Measurements from ENCODE around the gene CELA1.
"Not testable (repeated sequence)": the region's sequence is repeated elsewhere in the genome, so short reads cannot be mapped to it uniquely, and the experiment has no call there.

CELA1 gene

GRCh38 chr12:51307655-51308593 is 38.6 kb downstream of the CELA1 start:
- peaks cover 11% of the 10 kb centered on the region for H3K27me3 Mint-ChIP-seq (ENCODE audit: low read depth, poor library complexity)
- no peak for DNase-seq
- no peak overlapping the region for H3K27ac Mint-ChIP-seq
- no peaks in the 10 kb centered on the region for H3K9me3 Mint-ChIP-seq
- no peak overlapping the region for H3K4me3 Mint-ChIP-seq
- peaks cover 14% of the 10 kb centered on the region for H3K4me1 Mint-ChIP-seq
- TF ChIP-seq, protein P1, sequence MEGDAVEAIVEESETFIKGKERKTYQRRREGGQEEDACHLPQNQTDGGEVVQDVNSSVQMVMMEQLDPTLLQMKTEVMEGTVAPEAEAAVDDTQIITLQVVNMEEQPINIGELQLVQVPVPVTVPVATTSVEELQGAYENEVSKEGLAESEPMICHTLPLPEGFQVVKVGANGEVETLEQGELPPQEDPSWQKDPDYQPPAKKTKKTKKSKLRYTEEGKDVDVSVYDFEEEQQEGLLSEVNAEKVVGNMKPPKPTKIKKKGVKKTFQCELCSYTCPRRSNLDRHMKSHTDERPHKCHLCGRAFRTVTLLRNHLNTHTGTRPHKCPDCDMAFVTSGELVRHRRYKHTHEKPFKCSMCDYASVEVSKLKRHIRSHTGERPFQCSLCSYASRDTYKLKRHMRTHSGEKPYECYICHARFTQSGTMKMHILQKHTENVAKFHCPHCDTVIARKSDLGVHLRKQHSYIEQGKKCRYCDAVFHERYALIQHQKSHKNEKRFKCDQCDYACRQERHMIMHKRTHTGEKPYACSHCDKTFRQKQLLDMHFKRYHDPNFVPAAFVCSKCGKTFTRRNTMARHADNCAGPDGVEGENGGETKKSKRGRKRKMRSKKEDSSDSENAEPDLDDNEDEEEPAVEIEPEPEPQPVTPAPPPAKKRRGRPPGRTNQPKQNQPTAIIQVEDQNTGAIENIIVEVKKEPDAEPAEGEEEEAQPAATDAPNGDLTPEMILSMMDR (IDR thresholded peaks at IDR 0.05): no peak
- no peaks in the 10 kb centered on the region for H3K36me3 Mint-ChIP-seq (ENCODE audit: low read depth)

GRCh38 chr12:51306507-51306906 is 40.0 kb downstream of the CELA1 start:
- peaks cover 14% of the 10 kb centered on the region for H3K4me1 Mint-ChIP-seq
- H3K27me3 Mint-ChIP-seq (ENCODE audit: low read depth, poor library complexity): peaks cover 14% of the 10 kb centered on the region
- no peak for DNase-seq

GRCh38 chr12:51300768-51301167 is 45.7 kb downstream of the CELA1 start:
- H3K27me3 Mint-ChIP-seq (ENCODE audit: low read depth, poor library complexity); H3K27ac Mint-ChIP-seq; DNase-seq; H3K36me3 Mint-ChIP-seq (ENCODE audit: low read depth); H3K9me3 Mint-ChIP-seq; H3K4me3 Mint-ChIP-seq: not testable (repeated sequence)
- H3K4me1 Mint-ChIP-seq: peaks cover 10% of the 10 kb centered on the region

More at GRCh38 chr12:51306507-51306906, 40.0 kb downstream of the CELA1 start:
- H3K9me3 Mint-ChIP-seq: no peaks in the 10 kb centered on the region
- no peak overlapping the region for H3K27ac Mint-ChIP-seq
- no peaks in the 10 kb centered on the region for H3K36me3 Mint-ChIP-seq (ENCODE audit: low read depth)
- H3K4me3 Mint-ChIP-seq: no peak overlapping the region
- TF ChIP-seq, protein P1 (IDR thresholded peaks at IDR 0.05): no peak

- Mint-ChIP-seq H3K4me1 (peaks cover 10% of the 10 kb centered on the region), H3K9me3 (no peaks in the 10 kb centered on the region), H3K27ac (no peak overlapping the region), H3K27me3 (ENCODE audit: low read depth, poor library complexity) (no peaks in the 10 kb centered on the region), H3K36me3 (ENCODE audit: low read depth) (no peaks in the 10 kb centered on the region), H3K4me3 (no peak overlapping the region)
- DNase-seq: no peak
- TF ChIP-seq, protein P1 (IDR thresholded peaks at IDR 0.05): no peak
Observed at GRCh38 chr12:51295651-51296050, 50.8 kb downstream of the CELA1 start.

GRCh38 chr12:51294097-51294496 is 52.4 kb downstream of the CELA1 start:
- H3K4me3 Mint-ChIP-seq; H3K9me3 Mint-ChIP-seq; H3K27ac Mint-ChIP-seq; H3K27me3 Mint-ChIP-seq (ENCODE audit: low read depth, poor library complexity); DNase-seq; H3K4me1 Mint-ChIP-seq; H3K36me3 Mint-ChIP-seq (ENCODE audit: low read depth): not testable (repeated sequence)

- DNase-seq: no peak
- H3K27ac Mint-ChIP-seq: no peak overlapping the region
- TF ChIP-seq, protein P1 (IDR thresholded peaks at IDR 0.05): no peak
- H3K4me3 Mint-ChIP-seq: no peak overlapping the region
- no peaks in the 10 kb centered on the region for H3K4me1 Mint-ChIP-seq
- H3K27me3 Mint-ChIP-seq (ENCODE audit: low read depth, poor library complexity): no peaks in the 10 kb centered on the region
- H3K36me3 Mint-ChIP-seq (ENCODE audit: low read depth): no peaks in the 10 kb centered on the region
- H3K9me3 Mint-ChIP-seq: no peaks in the 10 kb centered on the region
Observed at GRCh38 chr12:51293696-51294095, 52.8 kb downstream of the CELA1 start.

GRCh38 chr12:51291603-51292513 is 54.6 kb downstream of the CELA1 start:
- H3K36me3 Mint-ChIP-seq (ENCODE audit: low read depth); DNase-seq; H3K27me3 Mint-ChIP-seq (ENCODE audit: low read depth, poor library complexity); H3K9me3 Mint-ChIP-seq; H3K27ac Mint-ChIP-seq; H3K4me3 Mint-ChIP-seq; H3K4me1 Mint-ChIP-seq: not testable (repeated sequence)

Data from nephron progenitor cell (in vitro differentiated cells).